Ovary (tissue), 9 donors: ENCODE results near the gene AIDA. TPM values are rescaled to one million over a fixed set of nuclear protein-coding genes. Genes with fewer than 3 reads are reported as not detected.

Source experiments
- DNase-seq, 5 donors: peaks; one replicate each; pipeline ENCODE4 v3.0.0-alpha.2; 2019 to 2020
- H3K27ac ChIP-seq, 2 donors: fragments of 200-600 bp; one replicate each; pipeline versions ENCODE4 v1.5.1 to v1.8.0; 2019 to 2022
- H3K27me3 ChIP-seq: fragments of 200-600 bp; one replicate; pipeline ENCODE4 v1.8.0; 2022
- H3K36me3 ChIP-seq: fragments of 200-600 bp; sonication (generic); one replicate; pipeline ENCODE4 v1.5.1; 2019
- H3K4me1 ChIP-seq: one replicate; pipeline ENCODE4 v1.8.1; 2013; ENCODE audit warnings: mild to moderate bottlenecking, moderate library complexity; ENCODE audit not compliant: insufficient read depth
- H3K4me3 ChIP-seq: fragments of 200-600 bp; sonication (generic); one replicate; pipeline ENCODE4 v1.5.1; 2017
- H3K9me3 ChIP-seq, 2 donors: fragments of 200-600 bp in 1 of 2; sonication (generic) in 1 of 2; one replicate each; pipeline versions ENCODE4 v1.5.1 to v1.8.1; 2013 to 2019; ENCODE audit warnings: mild to moderate bottlenecking in 1 of 2, moderate library complexity in 1 of 2
- EP300 ChIP-seq: sonication (generic); formaldehyde crosslinking; IDR thresholded peaks from one replicate; pipeline ENCODE4 v1.6.1; 2017; ENCODE audit warnings: antibody characterized with exemption
- POLR2A ChIP-seq: fragments of 450-650 bp; IDR thresholded peaks from one replicate; pipeline ENCODE4 v1.6.1; 2017; ENCODE audit warnings: antibody characterized with exemption, mild to moderate bottlenecking, moderate library complexity
- WGBS, 3 donors: extraction: QIAGEN DNeasy Blood & Tissue Kit in 1 of 3; methylation state at CpG; one replicate each; pipeline versions ENCODE4 v1.1.5 to v1.1.7; 2013 to 2017; 5-methylcytosine and 5-hydroxymethylcytosine counted together
- intact Hi-C, 4 donors: fragments of 100-400 bp; cut with DNase I; formaldehyde crosslinking; loops; one replicate each; pipeline versions ENCODE4 v1.11.0 to v1.15.1; 2022 to 2023
- polyA plus RNA-seq, 2 donors: library from polyadenylated mRNA; stranded (reverse); fragments of 200-250 nt in 1 of 2; fragments of 350-450 nt in 1 of 2; fragmentation: Illumina TruSeq in 1 of 2; extraction: RNeasy Lipid Tissue Mini Kit (QIAGEN cat#74804) in 1 of 2; gene quantifications; one replicate each; pipeline ENCODE4 v1.2.3, GENCODE V29; 2013 to 2014
- total RNA-seq, 7 donors: library from RNA; depleted of rRNA in 2 of 7; stranded (reverse); fragments of >200 nt in 2 of 7; fragmentation: NEBNext Ultra II Directional in 3 of 7; extraction: Animal tissue kit (Norgen Biotek cat#: 25700) in 3 of 7; gene quantifications; one replicate each; pipeline versions ENCODE4 v1.1.0 to v1.2.4, GENCODE V29; 2016 to 2023
- TF ChIP-seq, protein P1 (sequence below), 3 donors: fragments of 450-650 bp in 2 of 3; fragments of 200-600 bp in 1 of 3; IDR thresholded peaks; one replicate each; pipeline versions ENCODE4 v1.5.1 to v1.8.0; 2016 to 2022; ENCODE audit warnings: antibody characterized with exemption in 3 of 3, mild to moderate bottlenecking in 1 of 3
- donor health status: DM: no; HTN: no; CAD: no; lungs with moderate emphysema.
- donor health status: DM: no; HTN: no; CAD: no.
- donor health status: Bipolar disorder and iron deficiency.
- donor health status: DM: yes; HTN: yes; CAD: no.
- donor health status: DM: no; HTN: no; CAD: no.
- donor health status: DM: yes; HTN: yes; CAD: no.

Gene AIDA
- total and polyA plus RNA-seq, 9 donors, result 28.8 to 67.2 (median 54.8) TPM

DNA sequence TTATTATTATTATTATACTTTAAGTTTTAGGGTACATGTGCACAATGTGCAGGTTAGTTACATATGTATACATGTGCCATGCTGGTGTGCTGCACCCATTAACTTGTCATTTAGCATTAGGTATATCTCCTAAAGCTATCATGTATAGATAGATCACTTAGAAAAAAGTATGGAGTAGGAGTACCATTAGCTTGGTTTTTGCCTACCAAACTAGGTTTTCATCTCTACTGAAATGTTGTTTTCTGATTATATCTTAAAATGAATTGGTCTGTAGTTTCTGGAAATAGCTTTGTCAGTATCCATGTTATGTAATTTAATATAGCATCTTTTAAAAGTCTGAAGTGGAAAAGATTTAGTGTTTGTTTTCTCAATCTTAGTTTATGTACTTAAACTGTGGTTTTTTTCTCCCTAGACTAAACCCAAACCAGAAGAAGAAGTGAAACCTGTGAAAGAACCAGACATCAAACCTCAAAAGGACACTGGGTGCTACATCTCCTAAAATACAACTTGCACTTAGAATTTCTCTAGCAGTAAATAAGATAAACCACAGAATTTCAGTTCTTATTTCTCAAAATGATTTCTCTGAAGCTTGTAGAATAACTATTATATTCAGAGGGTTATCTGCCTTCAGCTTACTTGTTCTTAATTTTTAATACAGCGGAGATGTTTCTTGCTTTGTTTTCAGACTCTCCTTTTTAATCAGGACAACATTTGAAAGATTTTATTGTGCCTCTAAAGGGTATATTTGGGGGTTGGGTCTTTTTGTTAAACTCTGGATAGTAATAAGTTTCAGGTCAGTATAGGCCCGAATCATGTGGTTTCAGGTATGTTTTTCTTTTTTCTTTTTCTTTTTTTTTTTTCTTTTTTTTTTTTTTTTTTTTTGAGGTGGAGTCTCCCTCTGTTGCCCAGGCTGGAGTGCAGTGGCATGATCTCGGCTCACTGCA is 20.2 kb upstream of the AIDA start:
- no peaks in the 10 kb centered on the region for H3K27me3 ChIP-seq
- H3K9me3 ChIP-seq, result no peaks in the 10 kb centered on the region
- DNase-seq, result no peak
- H3K4me3 ChIP-seq, result no peak overlapping the region
- 88 to 94% (median 93%) methylated on average over 3 of the region's 3 CpGs for WGBS, 3 donors
- no peak overlapping the region for H3K27ac ChIP-seq
- no peaks in the 10 kb centered on the region for H3K36me3 ChIP-seq
- H3K4me1 ChIP-seq, result no peaks in the 10 kb centered on the region
- TF ChIP-seq POLR2A (no peak), EP300 (no peak)
- TF ChIP-seq, protein P1, sequence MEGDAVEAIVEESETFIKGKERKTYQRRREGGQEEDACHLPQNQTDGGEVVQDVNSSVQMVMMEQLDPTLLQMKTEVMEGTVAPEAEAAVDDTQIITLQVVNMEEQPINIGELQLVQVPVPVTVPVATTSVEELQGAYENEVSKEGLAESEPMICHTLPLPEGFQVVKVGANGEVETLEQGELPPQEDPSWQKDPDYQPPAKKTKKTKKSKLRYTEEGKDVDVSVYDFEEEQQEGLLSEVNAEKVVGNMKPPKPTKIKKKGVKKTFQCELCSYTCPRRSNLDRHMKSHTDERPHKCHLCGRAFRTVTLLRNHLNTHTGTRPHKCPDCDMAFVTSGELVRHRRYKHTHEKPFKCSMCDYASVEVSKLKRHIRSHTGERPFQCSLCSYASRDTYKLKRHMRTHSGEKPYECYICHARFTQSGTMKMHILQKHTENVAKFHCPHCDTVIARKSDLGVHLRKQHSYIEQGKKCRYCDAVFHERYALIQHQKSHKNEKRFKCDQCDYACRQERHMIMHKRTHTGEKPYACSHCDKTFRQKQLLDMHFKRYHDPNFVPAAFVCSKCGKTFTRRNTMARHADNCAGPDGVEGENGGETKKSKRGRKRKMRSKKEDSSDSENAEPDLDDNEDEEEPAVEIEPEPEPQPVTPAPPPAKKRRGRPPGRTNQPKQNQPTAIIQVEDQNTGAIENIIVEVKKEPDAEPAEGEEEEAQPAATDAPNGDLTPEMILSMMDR (IDR thresholded peaks at IDR 0.05), result no peak
- intact Hi-C loops, result no loop called here

DNA sequence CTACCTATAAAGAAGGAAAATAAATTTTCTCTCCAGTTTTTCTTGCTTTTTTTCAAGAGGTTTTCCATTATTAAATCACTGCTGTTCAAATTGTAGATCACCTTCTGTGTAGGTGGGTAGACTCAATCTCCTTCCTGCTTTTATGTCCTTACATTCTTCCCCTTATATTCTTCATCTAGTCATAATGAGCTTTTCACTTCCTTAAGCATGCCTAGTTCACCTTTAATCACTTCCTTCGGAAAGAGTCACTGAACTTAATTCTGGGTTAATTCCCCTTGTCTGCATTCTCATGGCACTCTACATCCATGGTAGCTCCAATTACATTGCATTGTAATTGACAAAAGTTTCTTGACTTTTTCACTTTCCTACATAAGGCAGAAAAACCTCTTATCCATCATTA is 18.6 kb upstream of the AIDA start:
- intact Hi-C loops, result no loop called here
- no peaks in the 10 kb centered on the region for H3K9me3 ChIP-seq
- no peaks in the 10 kb centered on the region for H3K4me1 ChIP-seq
- H3K4me3 ChIP-seq, result no peak overlapping the region
- TF ChIP-seq, protein P1 (IDR thresholded peaks at IDR 0.05), result no peak
- TF ChIP-seq POLR2A (no peak), EP300 (no peak)
- WGBS, 3 donors, result 94 to 100% (median 95%) methylated on average over 1 of the region's 1 CpG
- DNase-seq, result no peak
- no peaks in the 10 kb centered on the region for H3K27me3 ChIP-seq
- H3K36me3 ChIP-seq, result no peaks in the 10 kb centered on the region
- no peak overlapping the region for H3K27ac ChIP-seq

DNA sequence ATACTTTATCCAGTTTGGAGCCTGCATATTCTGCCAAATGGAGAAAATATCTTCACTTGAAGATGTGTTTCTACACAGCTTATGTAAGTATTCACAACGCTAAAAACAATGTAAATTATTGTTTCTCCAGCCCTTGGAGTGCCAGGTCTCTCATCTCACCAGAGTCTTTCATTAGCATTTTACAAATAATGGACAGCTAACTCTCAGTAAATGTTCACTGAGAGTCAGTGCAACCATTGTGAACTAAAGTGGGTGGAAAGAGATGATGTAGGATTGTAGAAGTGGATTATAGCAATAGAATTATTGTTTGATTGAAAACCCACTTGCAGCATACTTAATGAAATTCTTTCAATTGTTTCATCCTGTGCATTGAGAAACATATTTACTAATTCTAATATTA is 16.5 kb upstream of the AIDA start:
- no peaks in the 10 kb centered on the region for H3K4me1 ChIP-seq
- no peaks in the 10 kb centered on the region for H3K36me3 ChIP-seq
- intact Hi-C loops, result no loop called here
- H3K27ac ChIP-seq, result no peak overlapping the region
- H3K9me3 ChIP-seq, result no peaks in the 10 kb centered on the region
- no peak overlapping the region for H3K4me3 ChIP-seq
- DNase-seq, result no peak
- no peak for TF ChIP-seq EP300
- TF ChIP-seq POLR2A, result no peak
- TF ChIP-seq, protein P1 (IDR thresholded peaks at IDR 0.05), result no peak
- no peaks in the 10 kb centered on the region for H3K27me3 ChIP-seq
- WGBS, 3 donors, result 48 to 75% (median 63%) methylated on average over 1 of the region's 1 CpG

DNA sequence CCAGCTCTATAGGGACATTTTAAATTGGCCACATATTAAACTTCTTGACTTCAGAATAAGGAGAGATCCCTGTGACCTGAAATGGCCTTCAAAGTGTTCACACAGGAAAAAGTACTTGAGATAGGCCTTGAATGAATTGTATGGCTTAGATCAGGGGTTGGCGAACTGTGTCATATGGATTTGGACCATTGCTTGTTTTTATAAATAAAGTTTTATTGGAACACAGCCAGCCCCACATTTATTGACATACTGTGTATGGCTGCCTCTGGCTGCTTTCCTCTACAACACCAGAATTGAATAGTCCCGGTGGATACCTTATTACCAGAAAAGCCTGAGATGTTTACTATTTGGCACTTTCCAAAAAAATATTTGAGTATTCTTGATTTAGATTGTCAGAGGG is 4.1 kb upstream of the AIDA start:
- Histone ChIP-seq H3K4me1 (peaks cover 2% of the 10 kb centered on the region), H3K27me3 (no peaks in the 10 kb centered on the region), H3K27ac (no peak overlapping the region), H3K9me3 (no peaks in the 10 kb centered on the region), H3K4me3 (no peak overlapping the region), H3K36me3 (no peaks in the 10 kb centered on the region)
- intact Hi-C loops, result no loop called here
- TF ChIP-seq POLR2A, result no peak
- no peak for TF ChIP-seq EP300
- TF ChIP-seq, protein P1 (IDR thresholded peaks at IDR 0.05), result no peak
- 94 to 99% (median 97%) methylated on average over 2 of the region's 2 CpGs for WGBS, 3 donors
- DNase-seq, result no peak
